Spleen (tissue), 7 donors: ENCODE measurements around the gene SNAPC2.

Source experiments
- CTCF ChIP-seq, 11 experiments: fragments of 200-600 bp in 7 of 11; fragments of 450-650 bp in 4 of 11; sonication (generic) in 4 of 11; IDR thresholded peaks in 8 of 11; conservative IDR thresholded peaks in 3 of 11; 1 replicate in 7 of 11; 2 replicates in 4 of 11; pipeline versions ENCODE4 v1.4.0 to v1.8.0; 2016 to 2021; ENCODE audit warnings: antibody characterized with exemption in 11 of 11, inconsistent platforms in 4 of 11, mild to moderate bottlenecking in 1 of 11
- POLR2A ChIP-seq, 3 donors: fragments of 450-650 bp; IDR thresholded peaks; one replicate each; pipeline ENCODE4 v1.5.1; 2017; ENCODE audit warnings: antibody characterized with exemption in 3 of 3, mild to moderate bottlenecking in 1 of 3
- POLR2AphosphoS5 ChIP-seq, 3 donors: sonication (generic); formaldehyde crosslinking; IDR thresholded peaks; one replicate each; pipeline ENCODE4 v1.5.1; 2017; ENCODE audit warnings: antibody characterized with exemption in 3 of 3
- donor health status: DM: no; HTN: no; CAD: no; lungs with moderate emphysema.
- donor health status: DM: no; HTN: no; CAD: no.
- donor health status: DM: no; HTN: no; CAD: no.

GRCh38 chr19:7871437-7872305 lies 48.5 kb upstream of the SNAPC2 start:
- no peak for TF ChIP-seq CTCF (IDR thresholded peaks at IDR 0.05 in 8 of 11, conservative IDR thresholded peaks at IDR 0.05 in 3 of 11)
- no peak for TF ChIP-seq POLR2A (IDR thresholded peaks at IDR 0.05)
- no peak for TF ChIP-seq POLR2AphosphoS5 (IDR thresholded peaks at IDR 0.05)
